ENCODE data around the gene FRMPD2.

FRMPD2 gene

DNA sequence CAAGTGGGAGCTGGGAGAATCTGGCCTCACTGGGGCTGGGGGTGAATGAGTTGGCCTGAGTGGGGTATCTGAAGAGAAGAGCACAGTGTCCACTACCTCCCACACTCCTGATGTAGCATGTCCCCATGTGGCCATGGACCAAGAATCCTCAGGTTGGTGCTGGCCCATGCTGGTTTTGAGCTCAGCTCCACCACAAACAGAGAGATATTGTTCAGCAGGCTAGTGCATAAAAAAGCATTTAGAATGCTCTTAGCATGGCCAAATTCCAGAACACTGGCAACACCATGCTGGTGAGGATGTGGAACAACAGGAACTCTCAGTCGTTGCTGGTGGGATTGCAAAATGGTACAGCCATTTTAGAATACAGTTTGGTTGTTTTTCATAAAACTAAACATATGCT is 61.4 kb downstream of the FRMPD2 start:
- TF ChIP-seq EZH2 (IDR thresholded peaks at IDR 0.05; ENCODE audit: borderline replicate concordance, low read depth, low read length, severe bottlenecking): no peak
- TF ChIP-seq, protein P1, sequence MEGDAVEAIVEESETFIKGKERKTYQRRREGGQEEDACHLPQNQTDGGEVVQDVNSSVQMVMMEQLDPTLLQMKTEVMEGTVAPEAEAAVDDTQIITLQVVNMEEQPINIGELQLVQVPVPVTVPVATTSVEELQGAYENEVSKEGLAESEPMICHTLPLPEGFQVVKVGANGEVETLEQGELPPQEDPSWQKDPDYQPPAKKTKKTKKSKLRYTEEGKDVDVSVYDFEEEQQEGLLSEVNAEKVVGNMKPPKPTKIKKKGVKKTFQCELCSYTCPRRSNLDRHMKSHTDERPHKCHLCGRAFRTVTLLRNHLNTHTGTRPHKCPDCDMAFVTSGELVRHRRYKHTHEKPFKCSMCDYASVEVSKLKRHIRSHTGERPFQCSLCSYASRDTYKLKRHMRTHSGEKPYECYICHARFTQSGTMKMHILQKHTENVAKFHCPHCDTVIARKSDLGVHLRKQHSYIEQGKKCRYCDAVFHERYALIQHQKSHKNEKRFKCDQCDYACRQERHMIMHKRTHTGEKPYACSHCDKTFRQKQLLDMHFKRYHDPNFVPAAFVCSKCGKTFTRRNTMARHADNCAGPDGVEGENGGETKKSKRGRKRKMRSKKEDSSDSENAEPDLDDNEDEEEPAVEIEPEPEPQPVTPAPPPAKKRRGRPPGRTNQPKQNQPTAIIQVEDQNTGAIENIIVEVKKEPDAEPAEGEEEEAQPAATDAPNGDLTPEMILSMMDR (IDR thresholded peaks at IDR 0.05; ENCODE audit: borderline replicate concordance, extremely low read depth, low read length, poor library complexity, severe bottlenecking): no peak

DNA sequence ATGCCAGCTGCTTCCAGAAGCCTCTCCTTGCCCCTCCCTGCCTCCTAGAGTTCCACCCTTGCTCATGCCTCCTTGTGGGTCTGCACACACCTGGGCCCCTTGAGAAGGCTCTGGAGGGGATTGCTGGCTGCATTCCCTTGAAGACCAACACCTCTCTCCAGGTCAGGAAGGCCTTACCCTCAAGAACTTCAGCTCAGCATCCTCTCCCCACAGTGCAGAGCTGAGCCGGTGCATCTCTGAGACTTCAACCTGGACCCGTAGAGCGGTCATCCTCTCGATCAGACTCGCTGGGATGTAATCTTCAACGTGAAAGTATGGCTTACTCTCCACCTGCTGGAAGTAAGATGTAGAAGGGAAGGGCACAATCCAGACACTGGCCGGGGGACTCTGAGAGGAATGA is 62.7 kb downstream of the FRMPD2 start:
- ATAC-seq (ENCODE audit: insufficient read depth, low read depth) (no peak), DNase-seq (no peak)
- Histone ChIP-seq H3K27ac (ENCODE audit: low read length) (no peak overlapping the region), H3K79me2 (ENCODE audit: insufficient read depth, low read length) (no peaks in the 10 kb centered on the region), H2AFZ (ENCODE audit: low read depth, low read length) (no peak overlapping the region), H3K36me3 (ENCODE audit: insufficient read depth, low read length) (no peaks in the 10 kb centered on the region), H4K20me1 (ENCODE audit: insufficient read depth, low read length) (no peaks in the 10 kb centered on the region), H3K4me2 (ENCODE audit: insufficient read depth, low read length) (no peak overlapping the region), H3K4me1 (ENCODE audit: insufficient read depth, low read length) (no peaks in the 10 kb centered on the region), H3K27me3 (ENCODE audit: insufficient read depth, low read length, poor library complexity) (no peaks in the 10 kb centered on the region), H3K9me3 (ENCODE audit: insufficient read depth, low read length, severe bottlenecking) (peaks cover 6% of the 10 kb centered on the region), H3K9ac (ENCODE audit: low read depth, low read length) (no peak overlapping the region), H3K4me3 (ENCODE audit: low read depth in 1 of 2, low read length in 2 of 2) (no peak overlapping the region)
- TF ChIP-seq EZH2 (IDR thresholded peaks at IDR 0.05; ENCODE audit: borderline replicate concordance, low read depth, low read length, severe bottlenecking): no peak
- TF ChIP-seq, protein P1 (IDR thresholded peaks at IDR 0.05; ENCODE audit: borderline replicate concordance, extremely low read depth, low read length, poor library complexity, severe bottlenecking): no peak

More for the DNA sequence above, 61.4 kb downstream of the FRMPD2 start:
- Histone ChIP-seq H3K4me1 (ENCODE audit: insufficient read depth, low read length) (no peaks in the 10 kb centered on the region), H3K79me2 (ENCODE audit: insufficient read depth, low read length) (no peaks in the 10 kb centered on the region), H3K4me3 (ENCODE audit: low read depth in 1 of 2, low read length in 2 of 2) (no peak overlapping the region), H3K4me2 (ENCODE audit: insufficient read depth, low read length) (no peak overlapping the region), H3K9ac (ENCODE audit: low read depth, low read length) (no peak overlapping the region), H3K27ac (ENCODE audit: low read length) (no peak overlapping the region), H3K9me3 (ENCODE audit: insufficient read depth, low read length, severe bottlenecking) (peaks cover 6% of the 10 kb centered on the region), H2AFZ (ENCODE audit: low read depth, low read length) (no peak overlapping the region), H3K27me3 (ENCODE audit: insufficient read depth, low read length, poor library complexity) (no peaks in the 10 kb centered on the region), H4K20me1 (ENCODE audit: insufficient read depth, low read length) (no peaks in the 10 kb centered on the region), H3K36me3 (ENCODE audit: insufficient read depth, low read length) (no peaks in the 10 kb centered on the region)
- ATAC-seq (ENCODE audit: insufficient read depth, low read depth) (no peak), DNase-seq (no peak)

DNA sequence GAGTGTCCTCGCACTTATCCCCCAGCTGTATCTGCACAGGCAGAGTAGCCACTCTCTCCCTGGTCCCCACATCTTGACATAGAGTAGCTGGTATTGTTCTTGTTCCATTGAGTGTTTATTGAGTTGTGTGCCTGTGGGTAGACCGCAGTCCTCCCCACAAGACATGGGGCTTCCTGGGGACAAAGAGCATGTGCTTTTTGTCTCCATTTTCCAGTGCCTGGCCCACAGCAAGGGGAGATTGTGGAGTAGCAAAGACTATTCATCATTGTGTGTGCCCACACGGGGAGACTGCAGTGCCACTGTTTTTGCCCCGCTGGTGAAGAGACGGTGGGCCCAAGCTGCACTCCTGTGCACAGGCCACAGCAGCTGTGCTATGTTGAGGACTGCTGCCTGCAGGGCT is 63.5 kb downstream of the FRMPD2 start:
- Histone ChIP-seq H2AFZ (ENCODE audit: low read depth, low read length) (no peak overlapping the region; the same call in 1 of the 2 replicates), H3K9me3 (ENCODE audit: insufficient read depth, low read length, severe bottlenecking) (peaks cover 5% of the 10 kb centered on the region), H3K4me2 (ENCODE audit: insufficient read depth, low read length) (no peak overlapping the region), H3K36me3 (ENCODE audit: insufficient read depth, low read length) (no peaks in the 10 kb centered on the region), H3K27me3 (ENCODE audit: insufficient read depth, low read length, poor library complexity) (no peaks in the 10 kb centered on the region), H3K4me3 (ENCODE audit: low read depth in 1 of 2, low read length in 2 of 2) (no peak overlapping the region), H3K79me2 (ENCODE audit: insufficient read depth, low read length) (no peaks in the 10 kb centered on the region), H4K20me1 (ENCODE audit: insufficient read depth, low read length) (no peaks in the 10 kb centered on the region), H3K9ac (ENCODE audit: low read depth, low read length) (no peak overlapping the region), H3K27ac (ENCODE audit: low read length) (no peak overlapping the region), H3K4me1 (ENCODE audit: insufficient read depth, low read length) (no peaks in the 10 kb centered on the region)
- no peak for TF ChIP-seq EZH2 (IDR thresholded peaks at IDR 0.05; ENCODE audit: borderline replicate concordance, low read depth, low read length, severe bottlenecking)
- TF ChIP-seq, protein P1 (IDR thresholded peaks at IDR 0.05; ENCODE audit: borderline replicate concordance, extremely low read depth, low read length, poor library complexity, severe bottlenecking): no peak
- 0 out of 3 replicates have a peak, but pooled peaks have one; percentile 22 for ATAC-seq (ENCODE audit: insufficient read depth, low read depth)
- DNase-seq: no peak

DNA sequence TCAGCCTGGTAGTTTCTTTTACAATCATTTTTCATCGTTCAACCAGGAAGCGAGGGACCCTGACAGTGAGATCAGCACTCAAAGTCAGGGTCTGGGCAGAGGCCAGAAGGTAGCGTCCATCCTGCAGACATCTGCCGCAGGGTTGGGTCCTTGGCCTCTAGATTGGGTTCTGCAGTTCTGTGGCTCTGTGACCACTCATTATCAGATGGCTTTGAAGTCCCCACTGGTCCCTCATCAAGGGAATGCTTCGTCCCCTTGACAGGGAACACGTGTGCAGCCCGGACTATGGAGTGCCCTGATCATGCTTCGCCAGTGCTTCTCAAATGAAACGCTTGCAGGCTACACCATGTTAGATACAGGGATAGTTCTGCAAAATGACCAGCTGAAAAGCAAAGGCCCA is 64.1 kb downstream of the FRMPD2 start:
- no peak for ATAC-seq (ENCODE audit: insufficient read depth, low read depth)
- no peak overlapping the region for H3K4me2 ChIP-seq (ENCODE audit: insufficient read depth, low read length)
- H2AFZ ChIP-seq (ENCODE audit: low read depth, low read length): no peak overlapping the region
- no peak for DNase-seq
- no peaks in the 10 kb centered on the region for H3K4me1 ChIP-seq (ENCODE audit: insufficient read depth, low read length)
- H3K27ac ChIP-seq (ENCODE audit: low read length): no peak overlapping the region
- TF ChIP-seq EZH2 (IDR thresholded peaks at IDR 0.05; ENCODE audit: borderline replicate concordance, low read depth, low read length, severe bottlenecking): no peak
- TF ChIP-seq, protein P1 (IDR thresholded peaks at IDR 0.05; ENCODE audit: borderline replicate concordance, extremely low read depth, low read length, poor library complexity, severe bottlenecking): no peak
- no peaks in the 10 kb centered on the region for H3K9me3 ChIP-seq (ENCODE audit: insufficient read depth, low read length, severe bottlenecking)
- H4K20me1 ChIP-seq (ENCODE audit: insufficient read depth, low read length): no peaks in the 10 kb centered on the region
- H3K27me3 ChIP-seq (ENCODE audit: insufficient read depth, low read length, poor library complexity): no peaks in the 10 kb centered on the region
- H3K36me3 ChIP-seq (ENCODE audit: insufficient read depth, low read length): no peaks in the 10 kb centered on the region
- no peak overlapping the region for H3K4me3 ChIP-seq (ENCODE audit: low read depth in 1 of 2, low read length in 2 of 2)
- no peaks in the 10 kb centered on the region for H3K79me2 ChIP-seq (ENCODE audit: insufficient read depth, low read length)
- H3K9ac ChIP-seq (ENCODE audit: low read depth, low read length): no peak overlapping the region

Measured in DND-41 (cell line).